GM23248 (cell line): Measurements from ENCODE around the gene TRIP10. TPM values are rescaled to one million over a fixed set of nuclear protein-coding genes. Genes with fewer than 3 reads are reported as not detected.

Experiments used
- DNase-seq: peaks from one replicate; pipeline ENCODE4 v3.0.0-alpha.2; 2015
- H2AFZ ChIP-seq: fragments of 200-600 bp; sonication (generic); 2 replicates; pipeline ENCODE4 v1.6.1; 2016; ENCODE audit warnings: antibody characterized with exemption
- H3F3A ChIP-seq: fragments of 200-600 bp; sonication (generic); 2 replicates; pipeline ENCODE4 v1.6.1; 2016; ENCODE audit warnings: mild to moderate bottlenecking, antibody characterized with exemption, mixed run types; ENCODE audit not compliant: insufficient read depth
- H3K27ac ChIP-seq: fragments of 200-600 bp; sonication (generic); 2 replicates; pipeline ENCODE4 v1.5.1; 2016; ENCODE audit warnings: mild to moderate bottlenecking
- H3K27me3 ChIP-seq: fragments of 200-600 bp; sonication (generic); replicated peaks from 2 replicates; pipeline ENCODE4 v1.6.1; 2016; ENCODE audit warnings: mild to moderate bottlenecking; ENCODE audit not compliant: insufficient read depth
- H3K36me3 ChIP-seq: fragments of 200-600 bp; sonication (generic); 2 replicates; pipeline ENCODE4 v1.6.1; 2016; ENCODE audit warnings: low read depth, mild to moderate bottlenecking
- H3K4me1 ChIP-seq: fragments of 200-600 bp; sonication (generic); 2 replicates; pipeline ENCODE4 v1.6.1; 2016; ENCODE audit warnings: mild to moderate bottlenecking; ENCODE audit not compliant: insufficient read depth
- H3K4me2 ChIP-seq: fragments of 200-600 bp; sonication (generic); one replicate; pipeline ENCODE4 v1.6.1; 2016; ENCODE audit warnings: mild to moderate bottlenecking; ENCODE audit not compliant: unreplicated experiment
- H3K4me3 ChIP-seq: fragments of 200-600 bp; sonication (generic); 2 replicates; pipeline ENCODE4 v1.5.1; 2016; ENCODE audit warnings: mild to moderate bottlenecking
- H3K79me2 ChIP-seq: fragments of 200-600 bp; sonication (generic); 2 replicates; pipeline ENCODE4 v1.6.1; 2016; ENCODE audit warnings: mild to moderate bottlenecking; ENCODE audit not compliant: insufficient read depth
- H3K9ac ChIP-seq: fragments of 200-600 bp; sonication (generic); 2 replicates; pipeline ENCODE4 v1.6.1; 2016; ENCODE audit warnings: mild to moderate bottlenecking
- H3K9me2 ChIP-seq: fragments of 200-600 bp; sonication (generic); 2 replicates; pipeline ENCODE4 v1.6.1; 2016; ENCODE audit warnings: mixed run types, mild to moderate bottlenecking, moderate library complexity; ENCODE audit not compliant: insufficient read depth
- H3K9me3 ChIP-seq: fragments of 200-600 bp; sonication (generic); one replicate; pipeline ENCODE4 v1.6.1; 2017; ENCODE audit warnings: low read depth
- H4K20me1 ChIP-seq: fragments of 200-600 bp; sonication (generic); 2 replicates; pipeline ENCODE4 v1.6.0; 2016; ENCODE audit not compliant: insufficient read depth
- EZH2 ChIP-seq: fragments of 200-600 bp; sonication (generic); IDR thresholded peaks from 2 replicates; pipeline ENCODE4 v1.6.1; 2018; ENCODE audit warnings: antibody characterized with exemption, mild to moderate bottlenecking; ENCODE audit not compliant: insufficient read depth, poor library complexity, severe bottlenecking
- EZH2phosphoT487 ChIP-seq: fragments of 200-600 bp; sonication (generic); IDR thresholded peaks from 2 replicates; pipeline ENCODE4 v1.6.1; 2018; ENCODE audit warnings: antibody characterized with exemption, moderate library complexity, mild to moderate bottlenecking, low read depth; ENCODE audit not compliant: insufficient read depth
- WGBS, 2 experiments: methylation state at CpG; one replicate each; pipeline ENCODE4 v1.1.6; 2015 to 2017; ENCODE audit warnings: low lambda C conversion rate in 2 of 2, low coverage in 1 of 2; ENCODE audit errors: missing lambda C conversion rate in 2 of 2; 5-methylcytosine and 5-hydroxymethylcytosine counted together
- in situ Hi-C: fragments of 300-500 bp; cut with MboI; formaldehyde crosslinking; loops from 2 replicates; pipeline ENCODE4 v1.15.0; 2020
- polyA plus RNA-seq: library from polyadenylated mRNA; unstranded; fragments of >200 nt; fragmentation: Nextera tagmentation; extraction: Ambion mirVana; gene quantifications from 2 replicates; pipeline ENCODE4 v1.2.1, GENCODE V29; 2016
- total RNA-seq: library from RNA; depleted of rRNA; stranded (reverse); fragments of >200 nt; shearing (Covaris generic); gene quantifications from 2 replicates; pipeline ENCODE4 v1.2.3, GENCODE V29; 2014

The TRIP10 gene
- total and polyA plus RNA-seq, 2 experiments from 2014 or later: 48.0 to 48.9 TPM

DNA sequence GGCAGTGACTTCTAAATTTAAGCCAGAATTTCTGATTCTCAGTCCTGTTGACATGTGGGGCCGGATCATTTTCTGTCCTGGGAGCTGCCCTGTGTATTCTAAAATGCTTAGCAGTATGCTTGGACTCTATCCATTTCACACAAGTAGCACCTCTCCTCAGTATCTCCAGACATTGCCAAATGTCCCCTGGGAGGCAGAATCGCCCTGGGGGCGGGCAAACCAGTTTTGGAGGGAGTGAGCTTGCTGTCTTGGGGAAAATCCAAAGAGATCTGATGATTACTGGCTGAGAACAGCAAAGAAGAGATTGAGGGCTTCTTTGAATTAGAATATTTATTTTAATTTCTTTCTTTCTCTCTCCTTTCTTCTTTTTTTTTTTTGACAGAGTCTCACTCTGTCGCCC, 49.4 kb downstream of the TRIP10 start:
- no peaks in the 10 kb centered on the region for H3K36me3 ChIP-seq
- no peak overlapping the region for H3K27ac ChIP-seq
- in situ Hi-C loops: no loop called here
- no peak for TF ChIP-seq EZH2
- no peak for TF ChIP-seq EZH2phosphoT487
- no peaks in the 10 kb centered on the region for H3K4me1 ChIP-seq
- H4K20me1 ChIP-seq: no peaks in the 10 kb centered on the region
- no peak overlapping the region for H3K9ac ChIP-seq
- H3K9me2 ChIP-seq: no peaks in the 10 kb centered on the region
- H3K9me3 ChIP-seq: no peaks in the 10 kb centered on the region
- H3K79me2 ChIP-seq: no peaks in the 10 kb centered on the region
- no peak overlapping the region for H3K4me2 ChIP-seq
- H2AFZ ChIP-seq: no peak overlapping the region
- H3K27me3 ChIP-seq: peaks cover 6% of the 10 kb centered on the region; the same call in 1 of the 2 replicates
- 32 to 42% methylated on average over 4 of the region's 4 CpGs for WGBS, 2 experiments
- no peak overlapping the region for H3K4me3 ChIP-seq
- no peaks in the 10 kb centered on the region for H3F3A ChIP-seq
- no peak for DNase-seq

- H3K79me2 ChIP-seq: no peaks in the 10 kb centered on the region
- TF ChIP-seq EZH2 (no peak), EZH2phosphoT487 (no peak)
- no peaks in the 10 kb centered on the region for H3K36me3 ChIP-seq
- H3F3A ChIP-seq: no peaks in the 10 kb centered on the region
- in situ Hi-C loops: no loop called here
- H3K9me2 ChIP-seq: no peaks in the 10 kb centered on the region
- DNase-seq: no peak
- H3K9me3 ChIP-seq: no peaks in the 10 kb centered on the region
- no peak overlapping the region for H2AFZ ChIP-seq
- 20 to 27% methylated on average over 5 of the region's 5 CpGs for WGBS, 2 experiments
- H3K9ac ChIP-seq: no peak overlapping the region
- H3K4me3 ChIP-seq: no peak overlapping the region
- no peak overlapping the region for H3K4me2 ChIP-seq
- H3K27ac ChIP-seq: no peak overlapping the region
- peaks cover 6% of the 10 kb centered on the region; the same call in 1 of the 2 replicates for H3K27me3 ChIP-seq
- no peaks in the 10 kb centered on the region for H3K4me1 ChIP-seq
- no peaks in the 10 kb centered on the region for H4K20me1 ChIP-seq
These were observed 51.0 kb downstream of the TRIP10 start for GRCh38 chr19:6790194-6791128.

- no peaks in the 10 kb centered on the region for H3K4me1 ChIP-seq
- no peaks in the 10 kb centered on the region for H3K79me2 ChIP-seq
- H3K36me3 ChIP-seq: no peaks in the 10 kb centered on the region
- H3F3A ChIP-seq: no peaks in the 10 kb centered on the region
- no peak overlapping the region for H3K9ac ChIP-seq
- no peak overlapping the region for H2AFZ ChIP-seq
- in situ Hi-C loops: no loop called here
- H3K27ac ChIP-seq: no peak overlapping the region
- no peak for DNase-seq
- H3K9me2 ChIP-seq: no peaks in the 10 kb centered on the region
- H3K27me3 ChIP-seq: peaks cover 6% of the 10 kb centered on the region; the same call in 1 of the 2 replicates
- TF ChIP-seq EZH2phosphoT487: no peak
- no peak for TF ChIP-seq EZH2
- H3K4me3 ChIP-seq: no peak overlapping the region
- no peaks in the 10 kb centered on the region for H3K9me3 ChIP-seq
- WGBS, 2 experiments: 18 to 21% methylated on average over 6 of the region's 6 CpGs
- H4K20me1 ChIP-seq: no peaks in the 10 kb centered on the region
- no peak overlapping the region for H3K4me2 ChIP-seq
These were observed 51.8 kb downstream of the TRIP10 start for GRCh38 chr19:6791237-6791636.

GRCh38 chr19:6793411-6793810, 53.9 kb downstream of the TRIP10 start:
- Histone ChIP-seq H3K27me3 (peaks cover 9% of the 10 kb centered on the region; the same call in 1 of the 2 replicates), H3K36me3 (no peaks in the 10 kb centered on the region), H3K9ac (no peak overlapping the region), H3K9me3 (no peaks in the 10 kb centered on the region), H3K27ac (no peak overlapping the region), H3K79me2 (no peaks in the 10 kb centered on the region), H3K4me2 (no peak overlapping the region), H4K20me1 (no peaks in the 10 kb centered on the region), H3K9me2 (no peaks in the 10 kb centered on the region), H3F3A (no peaks in the 10 kb centered on the region), H3K4me3 (no peak overlapping the region), H3K4me1 (no peaks in the 10 kb centered on the region), H2AFZ (no peak overlapping the region)
- no peak for TF ChIP-seq EZH2phosphoT487
- no peak for TF ChIP-seq EZH2
- no peak for DNase-seq
- in situ Hi-C loops: no loop called here
- 56 to 57% methylated on average over 4 of the region's 4 CpGs for WGBS, 2 experiments
